HG02571 (cell line): ENCODE data around the gene CFAP119.

ENCODE experiments used
- ATAC-seq: cut with Tn5 transposase; IDR thresholded peaks from one replicate; pipeline ENCODE4 v1.9.1; 2021; ENCODE audit warnings: mild to moderate bottlenecking, moderate library complexity; ENCODE audit not compliant: unreplicated experiment

The CFAP119 gene

DNA sequence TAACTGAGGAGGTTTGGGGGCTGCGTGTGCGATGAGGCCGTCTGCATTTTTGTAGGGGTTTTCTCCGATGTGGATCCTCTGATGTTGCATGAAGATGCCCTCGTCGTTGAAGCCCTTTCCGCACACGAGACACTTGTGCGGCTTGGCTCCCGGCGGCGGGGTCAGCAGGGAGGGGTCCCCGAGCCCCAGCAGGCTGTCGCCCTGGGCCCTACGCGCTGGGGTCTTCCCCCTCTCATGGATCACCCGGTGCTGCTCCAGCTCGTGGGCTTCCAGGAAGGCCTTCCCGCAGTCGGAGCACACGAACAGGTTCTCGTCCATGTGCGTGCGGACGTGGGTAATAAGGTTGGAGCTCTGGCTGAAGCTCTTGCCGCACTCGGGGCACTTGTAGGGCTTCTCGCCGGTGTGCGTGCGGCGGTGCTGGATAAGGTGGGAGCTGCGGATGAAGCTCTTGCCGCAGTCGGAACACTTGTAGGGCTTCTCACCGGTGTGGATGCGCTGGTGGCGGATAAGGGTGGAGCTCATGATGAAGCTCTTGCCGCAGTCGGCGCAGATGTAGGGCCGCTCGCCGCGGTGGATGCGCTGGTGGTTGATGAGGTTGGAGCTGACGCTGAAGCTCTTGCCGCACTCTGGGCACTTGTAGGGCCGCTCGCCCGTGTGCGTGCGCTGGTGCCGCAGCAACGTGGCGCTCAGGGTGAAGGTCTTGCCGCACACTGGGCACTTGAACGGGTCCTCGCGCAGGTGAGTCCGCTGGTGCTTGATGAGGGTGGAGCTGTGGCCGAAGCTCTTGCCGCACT lies 20.8 kb upstream of the CFAP119 start:
- no peak for ATAC-seq

DNA sequence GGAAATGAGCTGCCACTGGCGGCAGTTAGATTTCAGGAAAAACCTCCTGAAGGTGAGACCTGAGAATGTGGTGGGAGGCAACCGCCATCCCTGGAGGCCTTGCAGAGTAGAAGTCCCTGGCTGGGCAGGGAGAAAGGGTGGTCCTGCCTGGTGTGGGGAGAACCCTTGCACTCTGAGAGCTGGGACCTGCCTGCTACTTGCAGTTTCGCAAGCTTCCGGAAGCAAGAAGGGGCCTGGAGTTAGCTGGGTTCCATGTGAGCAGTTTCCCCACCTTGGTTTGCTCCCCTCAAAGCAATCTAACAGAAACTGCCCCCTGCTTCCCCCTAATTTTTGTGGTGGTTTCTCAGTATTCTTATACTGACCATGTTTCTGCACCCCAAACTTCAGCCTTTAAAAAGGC lies 18.7 kb upstream of the CFAP119 start:
- ATAC-seq, result no peak

DNA sequence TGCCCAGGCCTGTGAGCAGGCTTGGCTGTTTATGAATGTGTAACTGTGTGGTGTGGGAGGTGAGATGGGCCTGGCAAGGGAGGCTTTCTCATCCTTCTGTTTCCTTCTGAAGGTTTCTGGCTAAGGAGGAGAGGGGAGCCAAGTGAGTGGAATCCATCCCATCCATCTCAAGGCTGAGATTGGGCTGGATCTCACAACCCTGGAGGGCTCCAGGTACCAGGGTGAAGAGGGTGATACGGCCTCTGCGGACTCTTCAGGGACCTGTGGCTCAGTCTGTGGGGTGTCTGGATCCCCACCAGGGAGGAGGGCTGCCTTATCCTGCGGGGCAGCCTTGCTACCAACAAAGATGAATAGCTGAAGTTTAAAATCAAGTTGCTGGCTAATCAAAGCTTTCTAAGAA lies 18.2 kb upstream of the CFAP119 start:
- ATAC-seq, result no peak

DNA sequence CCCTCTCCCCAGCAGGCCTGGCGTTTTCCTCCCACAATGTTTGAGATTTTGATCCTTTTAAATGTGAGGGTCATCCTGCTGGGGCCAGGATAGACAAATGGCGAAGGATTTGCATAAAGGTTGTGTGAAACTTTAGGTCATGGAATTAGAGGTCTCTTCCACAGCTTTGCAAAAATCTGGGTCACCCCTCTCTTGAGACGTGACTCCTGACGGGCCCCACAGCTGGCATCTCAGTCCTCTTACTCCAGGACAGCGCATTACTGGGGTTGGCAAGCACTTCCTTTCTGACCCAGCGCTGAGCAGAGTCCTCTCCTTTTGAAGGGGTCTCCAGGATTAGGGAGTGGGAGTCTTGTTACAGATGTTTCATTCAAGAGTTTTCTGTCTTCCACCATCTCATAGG lies 17.7 kb upstream of the CFAP119 start:
- no peak for ATAC-seq

DNA sequence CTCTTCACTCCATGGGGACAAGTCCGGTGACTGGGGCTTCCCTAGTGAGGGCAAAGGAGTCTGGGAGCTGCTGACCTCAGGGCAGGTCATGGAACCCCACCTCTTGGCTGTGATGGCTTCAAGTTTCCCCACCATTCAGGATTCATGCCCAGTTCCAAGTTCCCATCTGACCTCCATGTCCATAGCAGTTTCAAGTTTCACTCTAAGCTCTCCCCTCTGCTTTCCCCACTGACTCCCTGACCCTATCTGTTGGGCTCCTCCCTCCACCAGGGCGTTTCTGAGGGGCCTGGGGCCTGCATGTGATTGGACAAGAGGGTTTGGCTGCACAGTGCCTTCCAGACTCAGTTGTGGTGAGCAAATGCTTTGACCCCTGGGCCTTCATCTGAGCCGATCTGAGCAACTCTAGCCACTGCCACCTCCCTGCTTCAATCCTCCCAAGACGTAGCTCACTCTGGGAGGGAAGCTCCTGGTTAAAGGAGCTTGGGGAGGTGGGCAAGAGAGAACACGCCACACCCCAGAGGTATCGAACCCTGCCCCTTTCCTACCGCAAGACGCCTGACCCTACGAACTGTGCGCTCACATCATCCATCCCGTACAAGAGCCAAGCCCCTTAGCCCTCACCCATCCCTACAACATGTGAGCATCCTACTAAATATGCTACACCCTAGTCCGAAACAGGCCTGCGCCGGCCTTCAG lies 16.8 kb upstream of the CFAP119 start:
- ATAC-seq, result no peak

DNA sequence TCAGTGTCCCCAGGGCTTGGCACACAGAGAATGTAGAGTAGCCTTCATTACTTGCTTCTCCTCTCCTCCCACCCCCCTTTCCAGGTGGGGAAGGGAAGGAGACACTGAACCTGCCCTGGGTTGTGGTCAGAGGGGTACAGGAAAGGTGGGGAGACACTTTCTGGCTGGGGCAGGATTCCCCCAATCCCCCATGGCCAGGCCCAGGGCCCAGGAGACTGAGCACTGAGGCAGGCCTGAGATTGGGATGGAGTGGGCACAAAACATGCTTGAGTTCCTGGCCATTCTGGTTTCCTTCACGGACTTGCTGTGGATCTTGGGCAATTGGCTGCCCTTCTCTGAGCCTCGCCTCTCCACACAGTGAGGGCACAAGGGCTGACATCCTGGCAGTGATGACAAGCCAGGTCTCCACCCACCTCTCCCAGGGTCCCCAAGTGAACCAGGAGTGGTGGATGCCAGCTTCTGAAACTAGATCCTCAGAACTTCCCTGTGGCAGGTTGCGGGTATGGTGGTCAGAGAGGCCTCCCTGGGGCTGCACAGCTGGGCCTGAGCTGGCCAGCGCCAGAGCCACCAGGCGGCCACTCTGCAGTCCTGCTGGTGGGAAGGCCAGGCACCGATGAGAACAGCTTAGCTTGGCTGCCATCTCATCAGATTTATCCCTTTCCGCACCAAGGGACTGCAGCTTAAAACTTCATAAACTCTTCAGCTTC lies 15.9 kb upstream of the CFAP119 start:
- no peak for ATAC-seq

DNA sequence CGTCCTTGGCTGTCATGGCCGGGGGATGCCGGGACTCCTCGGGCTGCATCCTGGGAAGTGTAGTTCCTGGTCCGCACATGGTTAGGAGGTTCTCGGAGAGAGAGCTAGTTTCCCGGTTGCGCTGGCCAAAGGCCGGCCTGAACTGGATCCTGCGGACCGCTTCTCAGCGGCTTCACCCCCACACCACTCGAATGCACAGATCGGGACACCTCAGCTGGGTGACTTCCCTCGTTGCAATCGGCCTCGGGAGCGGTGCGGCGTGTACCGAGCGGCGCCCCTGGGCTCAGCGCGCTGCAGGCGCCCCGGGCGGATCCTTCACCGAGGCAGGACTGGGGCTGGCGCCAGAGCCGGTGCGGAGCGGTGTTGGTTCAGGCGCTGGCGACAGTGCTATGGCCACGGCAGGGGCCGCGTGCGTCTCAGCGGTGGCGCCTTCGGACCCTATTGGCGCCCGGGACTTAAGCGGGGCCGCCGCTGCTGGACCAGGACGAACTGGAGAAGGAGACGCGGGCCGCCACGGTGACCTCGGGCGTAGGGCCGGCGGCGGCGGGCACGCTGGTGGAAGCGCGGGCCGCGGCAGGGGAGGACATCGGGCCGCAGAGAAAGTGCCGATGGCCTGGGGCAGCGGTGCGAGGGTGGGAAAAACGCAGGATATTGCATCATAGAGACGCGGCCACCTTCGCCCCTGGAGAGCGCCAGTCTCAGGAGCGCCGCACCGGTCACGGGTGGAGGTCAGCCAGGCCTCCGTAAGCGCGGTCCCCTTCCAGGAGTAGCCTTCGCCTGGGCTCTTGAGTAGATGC lies 13.7 kb upstream of the CFAP119 start:
- no peak for ATAC-seq

DNA sequence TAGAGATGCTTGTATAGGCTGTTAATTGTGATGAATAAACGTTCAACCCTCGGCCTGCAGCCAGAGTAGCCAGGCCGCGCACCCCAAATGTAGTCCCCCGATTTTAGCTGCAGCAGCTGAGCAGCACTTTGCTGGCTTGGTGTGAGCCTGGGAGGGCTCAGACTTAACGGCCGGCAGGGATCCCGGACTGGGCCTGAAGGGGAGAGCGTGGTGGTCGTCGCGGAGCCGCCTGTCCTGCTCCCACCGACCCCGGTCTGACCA lies 13.2 kb upstream of the CFAP119 start:
- no peak for ATAC-seq

DNA sequence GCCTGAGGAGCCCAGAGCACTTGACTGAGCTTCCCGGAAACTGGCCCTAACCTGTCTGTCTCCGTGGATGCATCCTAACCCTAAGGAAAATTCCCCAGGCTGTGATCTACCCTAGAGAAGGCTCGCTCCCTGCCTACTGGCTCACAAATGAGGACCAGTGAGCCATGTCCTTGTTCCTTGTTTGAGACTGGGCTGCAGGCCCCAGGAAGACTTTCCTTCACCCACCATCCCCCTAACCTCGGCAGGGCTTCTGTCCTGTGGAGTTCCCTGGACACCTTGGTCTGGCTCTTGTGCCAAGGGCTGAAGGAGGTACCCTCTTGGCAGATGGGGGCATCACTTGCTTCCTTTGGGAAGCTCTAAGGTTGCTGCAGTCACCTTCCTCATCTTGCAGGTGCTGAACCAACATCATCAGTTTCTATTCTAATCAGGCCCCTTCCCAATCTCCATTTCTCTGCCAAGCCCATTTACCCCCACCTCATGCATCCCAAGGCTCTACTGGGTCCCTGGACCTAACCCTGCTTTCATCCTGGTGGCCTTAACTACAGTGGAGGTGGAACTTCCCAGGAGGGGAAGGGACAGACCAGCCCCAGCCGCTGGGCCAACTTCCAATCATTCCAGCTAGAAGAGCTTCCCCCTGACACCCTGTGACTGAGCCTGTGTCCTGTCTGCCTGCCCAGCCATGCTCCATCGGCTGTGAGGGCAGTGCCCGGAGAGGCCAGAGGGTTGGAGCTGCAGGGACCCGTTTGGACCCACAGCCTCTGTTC lies 12.7 kb upstream of the CFAP119 start:
- no peak for ATAC-seq

DNA sequence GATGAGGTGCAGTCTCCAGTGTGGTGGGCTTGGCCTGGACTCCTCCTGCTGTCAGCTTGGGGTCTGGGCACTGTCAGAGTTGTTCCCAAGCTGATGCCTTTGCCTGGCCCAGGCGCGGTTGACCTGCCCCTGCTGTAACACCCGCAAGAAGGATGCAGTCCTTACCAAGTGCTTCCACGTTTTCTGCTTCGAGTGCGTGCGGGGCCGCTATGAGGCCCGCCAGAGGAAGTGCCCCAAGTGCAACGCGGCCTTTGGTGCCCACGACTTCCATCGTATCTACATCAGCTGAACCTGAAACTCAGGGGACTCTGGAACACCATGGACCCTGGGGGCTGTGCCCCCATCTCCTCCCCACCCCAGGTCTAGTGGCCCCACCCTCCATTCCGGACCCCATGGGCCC lies 12.0 kb upstream of the CFAP119 start:
- ATAC-seq, result no peak

DNA sequence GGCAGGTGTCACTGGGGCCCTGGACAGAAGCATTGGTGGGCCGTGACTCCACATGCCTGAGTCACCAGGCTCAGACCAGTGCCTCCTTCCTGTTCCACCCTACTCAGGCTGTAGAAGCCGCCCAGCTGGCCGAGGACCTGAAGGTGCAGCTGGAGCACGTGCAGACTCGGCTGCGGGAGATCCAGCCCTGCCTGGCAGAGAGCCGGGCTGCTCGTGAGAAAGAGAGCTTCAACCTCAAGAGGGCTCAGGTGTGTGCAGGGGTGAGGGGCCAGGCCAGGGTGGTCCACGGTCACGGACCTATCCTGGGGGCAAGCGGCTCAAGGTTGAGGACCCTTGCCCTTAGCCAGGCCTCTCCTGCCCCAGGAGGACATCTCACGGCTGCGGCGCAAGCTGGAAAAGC lies 9.9 kb upstream of the CFAP119 start:
- ATAC-seq, result no peak

DNA sequence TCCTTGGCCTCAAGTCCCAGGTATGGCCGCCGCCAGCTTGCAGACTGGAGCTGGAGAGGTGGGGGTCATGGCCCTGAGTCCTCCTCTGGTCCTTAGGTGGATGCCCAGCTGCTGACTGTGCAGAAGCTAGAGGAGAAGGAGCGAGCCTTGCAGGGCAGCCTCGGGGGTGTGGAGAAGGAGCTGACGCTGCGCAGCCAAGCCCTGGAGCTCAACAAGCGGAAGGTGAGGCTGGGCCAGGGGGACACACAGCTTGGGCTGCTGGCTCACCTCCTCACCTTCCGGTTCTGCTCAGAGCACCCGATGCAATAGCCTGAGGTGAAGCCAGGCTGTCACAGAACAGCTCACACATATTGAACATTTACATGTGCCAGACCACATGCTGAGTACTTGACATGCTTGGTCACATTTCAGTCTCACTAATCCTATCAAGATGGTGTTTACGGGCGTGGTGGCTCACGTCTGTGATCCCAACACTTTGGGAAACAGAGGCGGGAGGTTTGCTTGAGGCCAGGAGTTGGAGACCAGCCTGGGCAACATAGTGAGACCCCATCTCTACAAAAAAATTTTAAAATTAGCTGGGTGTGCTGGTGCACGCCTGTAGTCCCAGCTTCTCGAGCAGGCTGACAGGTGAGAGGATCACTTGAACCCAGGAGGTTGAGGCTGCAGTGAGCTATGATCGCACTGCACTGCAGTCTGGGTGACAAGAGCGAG lies 7.7 kb upstream of the CFAP119 start:
- ATAC-seq, result no peak

DNA sequence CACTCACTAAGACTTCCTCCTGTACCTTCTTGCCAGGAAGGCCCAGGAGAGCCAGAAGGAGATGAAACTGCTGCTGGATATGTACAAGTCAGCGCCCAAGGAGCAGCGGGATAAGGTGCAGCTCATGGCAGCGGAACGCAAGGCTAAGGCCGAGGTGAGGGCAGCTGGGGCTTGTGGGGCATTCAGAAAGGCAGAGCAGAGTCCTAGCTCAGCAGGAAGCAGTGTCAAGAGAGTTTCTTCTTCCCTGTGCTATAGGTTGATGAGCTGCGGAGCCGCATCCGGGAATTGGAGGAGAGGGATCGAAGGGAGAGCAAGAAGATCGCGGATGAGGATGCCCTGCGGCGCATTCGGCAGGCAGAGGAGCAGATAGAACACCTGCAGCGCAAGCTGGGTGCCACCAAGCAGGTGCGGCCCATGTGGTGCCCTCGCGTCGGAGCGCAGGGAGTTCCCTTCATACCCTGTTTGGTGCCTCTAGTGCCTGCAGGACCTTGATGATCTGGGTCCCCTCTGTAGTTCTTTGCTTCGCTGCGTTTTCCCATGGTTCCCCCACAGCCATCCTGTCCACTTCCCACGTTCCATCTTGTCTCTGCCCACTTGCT lies 6.8 kb upstream of the CFAP119 start:
- ATAC-seq, result no peak

DNA sequence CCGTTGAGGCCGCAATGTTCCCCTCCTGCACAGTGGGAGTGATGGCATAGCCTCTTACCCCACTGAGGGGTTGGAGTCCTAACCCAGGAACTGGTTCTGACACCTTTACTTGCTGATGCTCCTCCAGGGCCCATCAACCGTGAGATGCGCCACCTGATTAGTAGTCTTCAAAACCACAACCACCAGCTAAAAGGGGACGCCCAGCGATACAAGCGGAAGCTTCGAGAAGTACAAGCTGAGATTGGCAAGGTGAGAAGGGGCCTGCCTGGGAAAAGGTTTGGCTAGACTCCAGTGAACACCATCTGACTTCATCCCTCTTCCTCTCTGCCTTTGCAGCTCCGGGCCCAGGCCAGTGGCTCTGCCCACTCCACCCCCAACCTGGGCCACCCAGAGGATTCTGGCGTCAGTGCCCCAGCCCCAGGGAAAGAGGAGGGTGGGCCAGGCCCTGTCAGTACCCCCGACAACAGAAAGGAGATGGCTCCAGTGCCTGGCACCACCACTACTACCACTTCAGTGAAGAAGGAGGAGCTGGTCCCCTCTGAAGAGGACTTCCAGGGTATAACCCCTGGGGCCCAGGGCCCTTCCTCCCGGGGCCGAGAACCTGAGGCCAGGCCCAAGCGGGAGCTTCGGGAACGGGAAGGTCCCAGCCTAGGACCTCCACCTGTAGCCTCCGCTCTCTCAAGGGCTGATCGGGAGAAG lies 6.1 kb upstream of the CFAP119 start:
- no peak for ATAC-seq

DNA sequence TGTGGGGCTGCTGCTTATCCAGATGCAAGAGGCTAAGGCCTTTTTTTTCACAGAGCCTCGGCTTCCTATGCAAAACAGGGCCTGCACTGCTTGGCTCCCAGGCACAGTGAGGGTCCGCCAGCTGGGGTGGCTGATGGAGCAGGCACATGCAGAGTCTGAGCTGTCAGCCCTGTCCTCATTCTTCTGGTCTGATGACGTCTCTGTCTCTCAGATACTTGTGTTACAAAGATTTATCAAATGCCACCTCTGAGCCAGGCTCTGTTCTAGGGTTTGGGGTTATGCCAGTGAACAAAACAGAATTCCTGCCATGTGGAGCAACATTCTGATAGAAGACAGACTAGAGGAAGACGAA lies 5.0 kb upstream of the CFAP119 start:
- ATAC-seq, result no peak

DNA sequence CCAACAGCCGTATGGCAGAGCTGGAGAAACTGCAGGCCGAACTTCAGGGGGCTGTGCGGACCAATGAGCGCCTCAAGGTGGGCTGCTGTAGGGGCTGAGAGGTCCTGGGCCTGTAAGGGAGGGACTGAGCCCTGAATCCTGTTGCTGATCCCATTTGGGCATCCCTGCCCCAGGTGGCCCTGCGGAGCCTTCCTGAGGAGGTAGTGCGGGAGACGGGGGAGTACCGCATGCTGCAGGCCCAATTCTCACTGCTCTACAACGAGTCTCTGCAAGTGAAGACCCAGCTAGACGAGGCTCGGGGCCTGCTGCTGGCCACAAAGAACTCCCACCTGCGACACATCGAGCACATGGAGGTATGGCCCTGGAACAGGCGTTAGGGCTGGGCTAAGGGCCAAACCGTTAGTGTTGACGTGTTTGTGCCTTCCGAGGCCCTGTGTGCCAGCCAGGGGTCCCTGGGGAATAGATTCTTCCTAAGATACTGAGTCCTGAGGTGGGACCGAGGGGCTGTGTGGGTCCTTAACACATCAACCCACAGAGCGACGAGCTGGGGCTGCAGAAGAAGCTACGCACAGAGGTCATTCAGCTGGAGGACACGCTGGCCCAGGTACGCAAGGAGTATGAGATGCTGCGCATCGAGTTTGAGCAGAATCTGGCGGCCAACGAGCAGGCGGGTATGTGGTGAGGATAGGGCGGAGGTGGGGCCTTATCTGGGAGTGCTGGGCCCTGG lies 4.5 kb upstream of the CFAP119 start:
- no peak for ATAC-seq

DNA sequence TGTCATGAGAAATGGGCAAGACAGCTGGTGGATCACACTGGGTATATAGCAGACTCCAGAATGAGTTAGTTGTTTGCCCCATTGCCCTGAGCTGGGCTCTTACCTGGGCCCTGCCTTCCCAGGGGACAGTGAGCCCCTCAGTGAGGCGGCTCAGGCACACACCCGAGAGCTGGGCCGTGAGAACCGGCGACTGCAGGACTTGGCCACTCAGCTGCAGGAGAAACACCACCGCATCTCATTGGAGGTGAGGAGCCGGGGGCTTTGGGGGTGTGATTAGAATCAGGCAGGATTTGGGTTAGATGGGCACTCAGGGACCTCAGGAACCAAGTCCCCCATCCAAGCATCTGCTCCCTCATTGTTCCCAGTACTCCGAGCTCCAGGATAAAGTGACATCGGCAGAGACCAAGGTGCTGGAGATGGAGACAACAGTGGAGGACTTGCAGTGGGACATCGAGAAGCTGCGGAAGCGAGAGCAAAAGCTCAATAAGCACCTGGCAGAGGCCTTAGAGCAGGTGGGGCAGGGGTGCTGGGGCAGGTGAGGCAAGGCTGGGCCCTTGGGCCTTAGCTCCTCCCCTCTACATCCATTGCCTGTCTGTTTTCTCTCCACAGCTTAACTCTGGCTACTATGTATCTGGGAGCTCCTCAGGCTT lies 3.1 kb upstream of the CFAP119 start:
- ATAC-seq, result no peak

DNA sequence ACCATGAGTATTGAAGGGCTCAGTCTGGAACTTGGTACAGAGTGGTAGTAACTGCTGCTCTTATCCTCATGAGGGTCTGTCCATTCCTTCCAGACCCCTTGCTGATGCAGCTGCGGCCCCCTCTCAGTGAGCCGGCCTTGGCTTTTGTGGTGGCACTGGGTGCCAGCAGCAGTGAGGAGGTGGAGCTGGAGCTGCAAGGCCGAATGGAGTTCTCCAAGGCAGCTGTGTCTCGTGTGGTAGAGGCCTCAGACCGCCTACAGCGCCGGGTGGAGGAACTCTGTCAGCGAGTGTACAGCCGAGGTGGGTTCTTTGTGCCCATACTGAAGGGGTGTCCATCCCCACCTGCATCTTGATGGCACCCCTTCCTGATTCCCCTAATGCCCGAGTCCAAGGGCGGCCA lies 2.2 kb upstream of the CFAP119 start:
- ATAC-seq, result no peak
